DOHH2 (cell line): Measurements from ENCODE around the gene GPR21.

ENCODE experiments used
- H3F3A ChIP-seq: fragments of 200-600 bp; sonication (generic), shearing (Covaris generic); 2 replicates; pipeline ENCODE4 v1.6.0; 2016; ENCODE audit warnings: antibody characterized with exemption, mild to moderate bottlenecking; ENCODE audit not compliant: control insufficient read depth, insufficient read depth
- H3K27ac ChIP-seq: fragments of 200-600 bp; sonication (generic); 2 replicates; pipeline ENCODE4 v1.5.1; 2014; ENCODE audit warnings: low read depth, mild to moderate bottlenecking, low read length, moderate library complexity
- H3K27me3 ChIP-seq: fragments of 200-600 bp; sonication (generic); 2 replicates; pipeline ENCODE4 v1.6.1; 2014; ENCODE audit warnings: mild to moderate bottlenecking, low read length, mixed read lengths; ENCODE audit not compliant: control insufficient read depth
- H3K36me3 ChIP-seq: fragments of 200-600 bp; sonication (generic); 2 replicates; pipeline ENCODE4 v1.6.1; 2014; ENCODE audit warnings: mild to moderate bottlenecking, low read length, moderate library complexity, mixed read lengths; ENCODE audit not compliant: control insufficient read depth
- H3K4me1 ChIP-seq: fragments of 200-600 bp; sonication (generic); 2 replicates; pipeline ENCODE4 v1.6.1; 2014; ENCODE audit warnings: mild to moderate bottlenecking, low read length, mixed read lengths; ENCODE audit not compliant: control insufficient read depth
- H3K4me2 ChIP-seq: fragments of 200-600 bp; sonication (generic); 2 replicates; pipeline ENCODE4 v1.6.0; 2014; ENCODE audit warnings: mild to moderate bottlenecking, low read length, moderate library complexity
- H3K4me3 ChIP-seq: fragments of 200-600 bp; sonication (generic); 2 replicates; pipeline ENCODE4 v1.5.1; 2014; ENCODE audit warnings: mild to moderate bottlenecking, low read length, mixed read lengths
- H3K79me2 ChIP-seq: fragments of 200-600 bp; sonication (generic); 2 replicates; pipeline ENCODE4 v1.6.1; 2014; ENCODE audit warnings: mild to moderate bottlenecking, low read length, mixed read lengths; ENCODE audit not compliant: control insufficient read depth
- H3K9me2 ChIP-seq: fragments of 200-600 bp; sonication (generic); replicated peaks from 2 replicates; pipeline ENCODE4 v1.6.1; 2014; ENCODE audit warnings: mild to moderate bottlenecking, low read length, mixed read lengths; ENCODE audit not compliant: control insufficient read depth
- H3K9me3 ChIP-seq: fragments of 200-600 bp; sonication (generic); 2 replicates; pipeline ENCODE4 v1.6.1; 2014; ENCODE audit warnings: antibody characterized with exemption, low read length, mixed read lengths; ENCODE audit not compliant: control insufficient read depth, insufficient read depth
- H4K20me1 ChIP-seq: fragments of 200-600 bp; sonication (generic); 2 replicates; pipeline ENCODE4 v1.6.0; 2014; ENCODE audit warnings: low read depth, mild to moderate bottlenecking, antibody characterized with exemption, low read length, moderate library complexity; ENCODE audit not compliant: control insufficient read depth, insufficient read depth
- EZH2phosphoT487 ChIP-seq: fragments of 200-600 bp; sonication (generic); IDR thresholded peaks from 2 replicates; pipeline ENCODE4 v1.6.1; 2017; ENCODE audit warnings: borderline replicate concordance, mild to moderate bottlenecking, antibody characterized with exemption, low read length, moderate library complexity, mixed read lengths
- TF ChIP-seq, protein P1 (sequence below): fragments of 200-600 bp; sonication (generic); IDR thresholded peaks from one replicate; pipeline ENCODE4 v1.5.1; 2014; ENCODE audit warnings: antibody characterized with exemption, mild to moderate bottlenecking, low read depth, low read length; ENCODE audit not compliant: poor library complexity, severe bottlenecking

The GPR21 gene

DNA sequence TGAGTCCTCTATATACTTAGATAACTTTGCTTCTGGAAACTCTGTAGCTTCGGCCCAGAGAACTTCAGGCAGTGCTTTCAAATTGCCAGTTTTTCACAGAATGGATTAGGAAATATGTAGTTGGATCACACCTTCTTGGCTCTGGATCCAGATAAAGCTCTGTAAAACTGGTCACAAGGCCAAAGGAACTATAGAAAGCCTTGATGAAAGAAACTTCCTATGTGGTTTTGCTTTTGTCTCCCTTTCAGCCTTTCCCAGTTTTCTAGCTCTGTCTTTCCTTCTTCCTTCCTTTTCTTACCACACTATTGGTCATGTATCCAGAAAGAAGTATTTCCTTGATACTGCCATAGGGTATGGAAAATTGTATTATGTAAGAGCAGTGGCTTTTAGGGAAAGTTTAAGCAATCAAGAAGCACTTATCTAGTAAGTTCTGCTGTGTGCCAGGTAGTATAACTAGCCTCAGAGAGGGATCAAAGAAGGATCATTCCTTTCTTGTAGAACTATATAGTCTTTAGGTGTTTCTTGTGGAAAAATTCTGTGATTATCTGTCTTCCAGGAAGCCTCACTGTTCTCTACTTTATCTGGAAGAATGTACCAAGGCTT lies 6.3 kb downstream of the GPR21 start:
- no peaks in the 10 kb centered on the region for H3F3A ChIP-seq
- TF ChIP-seq EZH2phosphoT487, result no peak
- TF ChIP-seq, protein P1, sequence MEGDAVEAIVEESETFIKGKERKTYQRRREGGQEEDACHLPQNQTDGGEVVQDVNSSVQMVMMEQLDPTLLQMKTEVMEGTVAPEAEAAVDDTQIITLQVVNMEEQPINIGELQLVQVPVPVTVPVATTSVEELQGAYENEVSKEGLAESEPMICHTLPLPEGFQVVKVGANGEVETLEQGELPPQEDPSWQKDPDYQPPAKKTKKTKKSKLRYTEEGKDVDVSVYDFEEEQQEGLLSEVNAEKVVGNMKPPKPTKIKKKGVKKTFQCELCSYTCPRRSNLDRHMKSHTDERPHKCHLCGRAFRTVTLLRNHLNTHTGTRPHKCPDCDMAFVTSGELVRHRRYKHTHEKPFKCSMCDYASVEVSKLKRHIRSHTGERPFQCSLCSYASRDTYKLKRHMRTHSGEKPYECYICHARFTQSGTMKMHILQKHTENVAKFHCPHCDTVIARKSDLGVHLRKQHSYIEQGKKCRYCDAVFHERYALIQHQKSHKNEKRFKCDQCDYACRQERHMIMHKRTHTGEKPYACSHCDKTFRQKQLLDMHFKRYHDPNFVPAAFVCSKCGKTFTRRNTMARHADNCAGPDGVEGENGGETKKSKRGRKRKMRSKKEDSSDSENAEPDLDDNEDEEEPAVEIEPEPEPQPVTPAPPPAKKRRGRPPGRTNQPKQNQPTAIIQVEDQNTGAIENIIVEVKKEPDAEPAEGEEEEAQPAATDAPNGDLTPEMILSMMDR, result no peak
- no peak overlapping the region for H3K27ac ChIP-seq
- H4K20me1 ChIP-seq, result no peaks in the 10 kb centered on the region
- H3K36me3 ChIP-seq, result peaks cover 4% of the 10 kb centered on the region; the same call in 1 of the 2 replicates
- H3K4me2 ChIP-seq, result no peak overlapping the region
- no peak overlapping the region for H3K4me3 ChIP-seq
- H3K9me2 ChIP-seq, result no peaks in the 10 kb centered on the region
- no peaks in the 10 kb centered on the region for H3K27me3 ChIP-seq
- H3K4me1 ChIP-seq, result no peaks in the 10 kb centered on the region
- H3K79me2 ChIP-seq, result no peaks in the 10 kb centered on the region
- no peaks in the 10 kb centered on the region for H3K9me3 ChIP-seq

DNA sequence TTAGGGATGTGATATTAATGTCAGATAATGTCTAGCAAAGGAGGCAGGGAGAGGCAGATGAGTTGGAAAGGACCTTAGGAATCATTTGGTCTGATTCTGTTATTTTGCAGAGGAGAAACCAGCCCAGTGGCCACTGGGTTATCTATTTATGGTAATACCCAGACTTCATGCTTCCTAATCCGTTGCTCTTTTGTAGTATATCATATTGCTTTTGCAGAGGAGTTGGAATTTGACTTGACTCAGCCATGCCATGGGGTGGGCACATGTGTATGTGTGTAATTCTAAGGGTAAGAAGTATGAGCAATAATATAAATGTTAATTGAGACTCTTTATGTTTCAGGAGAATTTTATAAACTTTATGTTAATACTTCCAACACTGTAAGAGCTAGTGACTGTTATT lies 7.3 kb downstream of the GPR21 start:
- peaks cover 4% of the 10 kb centered on the region; the same call in 1 of the 2 replicates for H3K36me3 ChIP-seq
- no peaks in the 10 kb centered on the region for H3K9me2 ChIP-seq
- no peaks in the 10 kb centered on the region for H3K4me1 ChIP-seq
- H3K9me3 ChIP-seq, result no peaks in the 10 kb centered on the region
- no peak overlapping the region for H3K4me3 ChIP-seq
- no peak overlapping the region for H3K4me2 ChIP-seq
- no peaks in the 10 kb centered on the region for H3K27me3 ChIP-seq
- no peaks in the 10 kb centered on the region for H4K20me1 ChIP-seq
- no peak overlapping the region for H3K27ac ChIP-seq
- H3F3A ChIP-seq, result no peaks in the 10 kb centered on the region
- H3K79me2 ChIP-seq, result no peaks in the 10 kb centered on the region
- TF ChIP-seq, protein P1, result no peak
- no peak for TF ChIP-seq EZH2phosphoT487

DNA sequence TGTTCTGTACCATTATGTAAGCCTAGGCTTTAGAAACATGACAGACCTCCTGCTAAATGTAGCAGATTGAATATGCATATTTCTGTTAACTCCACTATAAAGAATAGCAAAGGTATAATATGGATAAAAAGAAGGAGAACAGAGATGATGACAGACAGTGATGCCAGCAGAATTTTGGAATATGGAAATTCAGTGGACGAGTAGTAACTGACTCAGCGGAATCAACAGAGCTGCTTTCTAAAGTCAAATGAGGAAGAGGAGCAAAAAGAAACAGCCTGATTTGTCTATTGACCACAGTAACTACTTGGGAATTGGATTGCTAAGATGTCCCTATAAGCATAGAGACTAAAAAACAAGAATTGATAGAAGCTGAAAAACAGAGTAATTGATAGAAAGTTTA lies 8.0 kb downstream of the GPR21 start:
- Histone ChIP-seq H3K27ac (no peak overlapping the region), H3K79me2 (no peaks in the 10 kb centered on the region), H3K4me1 (no peaks in the 10 kb centered on the region), H4K20me1 (no peaks in the 10 kb centered on the region), H3K4me2 (no peak overlapping the region), H3K4me3 (no peak overlapping the region), H3K36me3 (peaks cover 4% of the 10 kb centered on the region; the same call in 1 of the 2 replicates), H3F3A (no peaks in the 10 kb centered on the region), H3K27me3 (no peaks in the 10 kb centered on the region), H3K9me3 (no peaks in the 10 kb centered on the region), H3K9me2 (no peaks in the 10 kb centered on the region)
- TF ChIP-seq, protein P1, result no peak
- no peak for TF ChIP-seq EZH2phosphoT487
